Neural cell (in vitro differentiated cells): Measurements from ENCODE around the gene ADAMTS2.

Experiments used
- CTCF ChIP-seq: fragments of 450-650 bp; IDR thresholded peaks from 2 replicates; pipeline ENCODE4 v1.5.1; 2014; ENCODE audit warnings: antibody characterized with exemption, mild to moderate bottlenecking, moderate library complexity; ENCODE audit not compliant: poor library complexity, severe bottlenecking
- EP300 ChIP-seq: fragments of 450-650 bp; conservative IDR thresholded peaks from 2 replicates; pipeline ENCODE4 v1.6.1; 2014; ENCODE audit warnings: antibody characterized with exemption, mild to moderate bottlenecking, moderate library complexity; ENCODE audit not compliant: poor library complexity, severe bottlenecking
- EZH2 ChIP-seq: fragments of 200-600, 300-800 bp; shearing (Covaris generic), sonication (generic); IDR thresholded peaks from 2 replicates; pipeline ENCODE4 v1.6.1; 2014; ENCODE audit warnings: antibody characterized with exemption, low read length, borderline replicate concordance, mild to moderate bottlenecking; ENCODE audit not compliant: insufficient read depth, poor library complexity, severe bottlenecking
- POLR2AphosphoS5 ChIP-seq: IDR thresholded peaks from 2 replicates; pipeline ENCODE4 v1.6.1; 2012
- SMC3 ChIP-seq: fragments of 450-650 bp; conservative IDR thresholded peaks from 2 replicates; pipeline ENCODE4 v1.6.1; 2014; ENCODE audit warnings: antibody characterized with exemption, mild to moderate bottlenecking, moderate library complexity; ENCODE audit not compliant: poor library complexity
- TAF1 ChIP-seq: IDR thresholded peaks from 2 replicates; pipeline ENCODE4 v1.6.1; 2012; ENCODE audit warnings: low read depth

GRCh38 chr5:179337796-179338676, 7.2 kb downstream of the ADAMTS2 start:
- no peak for TF ChIP-seq CTCF
- TF ChIP-seq EZH2, result no peak
- no peak for TF ChIP-seq EP300
- no peak for TF ChIP-seq POLR2AphosphoS5
- no peak for TF ChIP-seq SMC3
- no peak for TF ChIP-seq TAF1
